ENCODE measurements around the gene BAG3.
"Not testable (repeated sequence)": the region's sequence is repeated elsewhere in the genome, so short reads cannot be mapped to it uniquely, and the experiment has no call there.

Gene BAG3

GRCh38 chr10:119707331-119707730 lies 56.2 kb downstream of the BAG3 start:
- not testable (repeated sequence) for H3K27me3 Mint-ChIP-seq, H3K4me3 Mint-ChIP-seq
- peak; percentile 71 for DNase-seq
- H3K27ac Mint-ChIP-seq: peak overlapping the region; percentile 98
- H3K36me3 Mint-ChIP-seq (ENCODE audit: low read depth): peaks cover 65% of the 10 kb centered on the region
- peaks cover 47% of the 10 kb centered on the region for H3K9me3 Mint-ChIP-seq
- H3K4me1 Mint-ChIP-seq (ENCODE audit: low read depth): peaks cover 75% of the 10 kb centered on the region

GRCh38 chr10:119710935-119711334 lies 59.8 kb downstream of the BAG3 start:
- not testable (repeated sequence) for H3K27ac Mint-ChIP-seq, DNase-seq, H3K4me3 Mint-ChIP-seq, H3K27me3 Mint-ChIP-seq
- Mint-ChIP-seq H3K9me3 (peaks cover 38% of the 10 kb centered on the region), H3K4me1 (ENCODE audit: low read depth) (peaks cover 52% of the 10 kb centered on the region), H3K36me3 (ENCODE audit: low read depth) (peaks cover 45% of the 10 kb centered on the region)

GRCh38 chr10:119713744-119714483 lies 62.7 kb downstream of the BAG3 start:
- H3K4me3 Mint-ChIP-seq: no peak overlapping the region
- DNase-seq: no peak
- peaks cover 20% of the 10 kb centered on the region for H3K36me3 Mint-ChIP-seq (ENCODE audit: low read depth)
- H3K27me3 Mint-ChIP-seq: no peaks in the 10 kb centered on the region
- peaks cover 19% of the 10 kb centered on the region for H3K9me3 Mint-ChIP-seq
- H3K4me1 Mint-ChIP-seq (ENCODE audit: low read depth): peaks cover 27% of the 10 kb centered on the region
- H3K27ac Mint-ChIP-seq: no peak overlapping the region

- no peaks in the 10 kb centered on the region for H3K27me3 Mint-ChIP-seq
- peaks cover 22% of the 10 kb centered on the region for H3K4me1 Mint-ChIP-seq (ENCODE audit: low read depth)
- H3K36me3 Mint-ChIP-seq (ENCODE audit: low read depth): peaks cover 15% of the 10 kb centered on the region
- DNase-seq: no peak
- no peak overlapping the region for H3K4me3 Mint-ChIP-seq
- H3K9me3 Mint-ChIP-seq: peaks cover 14% of the 10 kb centered on the region
- H3K27ac Mint-ChIP-seq: no peak overlapping the region
These were observed 63.3 kb downstream of the BAG3 start for GRCh38 chr10:119714484-119714816.

GRCh38 chr10:119715628-119716505 lies 64.7 kb downstream of the BAG3 start:
- H3K9me3 Mint-ChIP-seq: peaks cover 5% of the 10 kb centered on the region
- peaks cover 4% of the 10 kb centered on the region for H3K36me3 Mint-ChIP-seq (ENCODE audit: low read depth)
- no peaks in the 10 kb centered on the region for H3K27me3 Mint-ChIP-seq
- H3K4me3 Mint-ChIP-seq: no peak overlapping the region
- H3K4me1 Mint-ChIP-seq (ENCODE audit: low read depth): peaks cover 12% of the 10 kb centered on the region
- no peak for DNase-seq
- no peak overlapping the region for H3K27ac Mint-ChIP-seq

- Mint-ChIP-seq H3K9me3 (no peaks in the 10 kb centered on the region), H3K27me3 (no peaks in the 10 kb centered on the region), H3K36me3 (ENCODE audit: low read depth) (peaks cover 8% of the 10 kb centered on the region), H3K27ac (no peak overlapping the region), H3K4me1 (ENCODE audit: low read depth) (peaks cover 33% of the 10 kb centered on the region), H3K4me3 (no peak overlapping the region)
- DNase-seq: no peak
These were observed 72.0 kb downstream of the BAG3 start for GRCh38 chr10:119723161-119723560.

- Mint-ChIP-seq H3K27me3 (no peaks in the 10 kb centered on the region), H3K27ac (peak overlapping the region; percentile 22), H3K36me3 (ENCODE audit: low read depth) (peaks cover 8% of the 10 kb centered on the region), H3K4me1 (ENCODE audit: low read depth) (peaks cover 37% of the 10 kb centered on the region), H3K4me3 (no peak overlapping the region), H3K9me3 (no peaks in the 10 kb centered on the region)
- no peak for DNase-seq
These were observed 72.4 kb downstream of the BAG3 start for GRCh38 chr10:119723624-119724023.

GRCh38 chr10:119724593-119725516 lies 73.7 kb downstream of the BAG3 start:
- Mint-ChIP-seq H3K9me3 (no peaks in the 10 kb centered on the region), H3K27me3 (no peaks in the 10 kb centered on the region), H3K27ac (peak overlapping the region; percentile 81), H3K36me3 (ENCODE audit: low read depth) (peaks cover 9% of the 10 kb centered on the region), H3K4me3 (peak overlapping the region; percentile 78), H3K4me1 (ENCODE audit: low read depth) (peaks cover 48% of the 10 kb centered on the region)
- no peak for DNase-seq

- Mint-ChIP-seq H3K36me3 (ENCODE audit: low read depth) (peaks cover 15% of the 10 kb centered on the region), H3K27ac (peak overlapping the region; percentile 81), H3K9me3 (no peaks in the 10 kb centered on the region), H3K4me3 (peak overlapping the region; percentile 78), H3K27me3 (no peaks in the 10 kb centered on the region), H3K4me1 (ENCODE audit: low read depth) (peaks cover 48% of the 10 kb centered on the region)
- DNase-seq: no peak
These were observed 74.3 kb downstream of the BAG3 start for GRCh38 chr10:119725517-119725827.

- Mint-ChIP-seq H3K27ac (peak within 1 kb of the TSS; percentile 90), H3K9me3 (no peaks in the 10 kb centered on the region), H3K4me1 (ENCODE audit: low read depth) (peaks cover 48% of the 10 kb centered on the region), H3K27me3 (no peaks in the 10 kb centered on the region), H3K4me3 (peak within 1 kb of the TSS; percentile 88), H3K36me3 (ENCODE audit: low read depth) (peaks cover 16% of the 10 kb centered on the region)
- peak; percentile 100 for DNase-seq
These were observed 74.9 kb downstream of the BAG3 start, which contains the start of gene INPP5F for GRCh38 chr10:119725828-119726675. TSS of gene INPP5F (plus strand) at chr10:119726050. CDS start at chr10:119726263, 213 bp downstream.

- Mint-ChIP-seq H3K27me3 (no peaks in the 10 kb centered on the region), H3K36me3 (ENCODE audit: low read depth) (peaks cover 18% of the 10 kb centered on the region), H3K27ac (peak overlapping the region; percentile 90), H3K4me1 (ENCODE audit: low read depth) (peaks cover 48% of the 10 kb centered on the region), H3K9me3 (no peaks in the 10 kb centered on the region), H3K4me3 (peak overlapping the region; percentile 88)
- DNase-seq: no peak
These were observed 75.6 kb downstream of the BAG3 start for GRCh38 chr10:119726676-119727261.
